Right lobe of liver (tissue), 6 donors: ENCODE results near the gene ZNF487. TPM values are rescaled to one million over a fixed set of nuclear protein-coding genes. Genes with fewer than 3 reads are reported as not detected.
"Not testable (repeated sequence)": the region's sequence is repeated elsewhere in the genome, so short reads cannot be mapped to it uniquely, and the experiment has no call there.

Experiments
- ATAC-seq, 4 donors: fragments of 200-7000 bp; cut with Tn5 transposase; one replicate each; pipeline ENCODE4 v1.9.1; 2020; ENCODE audit warnings: mild to moderate bottlenecking in 4 of 4, moderate library complexity in 4 of 4
- DNase-seq, 3 donors: peaks; one replicate each; pipeline ENCODE4 v3.0.0-alpha.2; 2020
- H3K27ac ChIP-seq, 3 donors: fragments of 200-600 bp; one replicate each; pipeline ENCODE4 v1.8.0; 2022
- H3K27me3 ChIP-seq, 2 donors: fragments of 200-600 bp; one replicate each; pipeline ENCODE4 v1.8.0; 2022
- H3K36me3 ChIP-seq, 4 donors: fragments of 200-600 bp; sonication (generic) in 1 of 4; one replicate each; pipeline versions ENCODE4 v1.5.1 to v1.8.0; 2017 to 2022; ENCODE audit warnings: control low read depth in 1 of 4
- H3K4me1 ChIP-seq, 4 donors: fragments of 200-600 bp; sonication (generic) in 1 of 4; one replicate each; pipeline versions ENCODE4 v1.5.1 to v1.8.0; 2017 to 2022; ENCODE audit warnings: control low read depth in 1 of 4
- H3K4me3 ChIP-seq, 3 donors: fragments of 200-600 bp; one replicate each; pipeline ENCODE4 v1.8.0; 2022
- H3K9me3 ChIP-seq, 4 donors: fragments of 200-600 bp; sonication (generic) in 1 of 4; one replicate each; pipeline versions ENCODE4 v1.5.1 to v1.8.0; 2017 to 2022; ENCODE audit warnings: control low read depth in 1 of 4
- CTCF ChIP-seq, 4 donors: fragments of 200-600 bp in 3 of 4; fragments of 450-650 bp in 1 of 4; IDR thresholded peaks; one replicate each; pipeline versions ENCODE4 v1.5.1 to v1.8.0; 2016 to 2022; ENCODE audit warnings: antibody characterized with exemption in 4 of 4, mild to moderate bottlenecking in 2 of 4
- POLR2A ChIP-seq: fragments of 450-650 bp; IDR thresholded peaks from one replicate; pipeline ENCODE4 v1.6.1; 2017; ENCODE audit warnings: antibody characterized with exemption, mild to moderate bottlenecking
- WGBS: methylation state at CpG from one replicate; pipeline ENCODE4 v1.1.6; 2018; ENCODE audit warnings: low coverage, low lambda C conversion rate; ENCODE audit not compliant: insufficient coverage; ENCODE audit errors: missing lambda C conversion rate; 5-methylcytosine and 5-hydroxymethylcytosine counted together
- intact Hi-C, 2 donors: fragments of 100-400 bp; cut with DNase I; formaldehyde crosslinking; loops; one replicate each; pipeline versions ENCODE4 v1.11.2 to v1.14.1; 2022
- total RNA-seq, 6 experiments: library from RNA; depleted of rRNA in 2 of 6; stranded (reverse); fragments of >200 nt in 2 of 6; fragmentation: NEBNext Ultra II Directional in 3 of 6; extraction: Animal tissue kit (Norgen Biotek cat#: 25700) in 3 of 6; gene quantifications; one replicate each; pipeline versions ENCODE4 v1.1.0 to v1.2.4, GENCODE V29; 2016 to 2023
- donor health status: DM: no; HTN: yes; CAD: no.
- donor health status: DM: no; HTN: no; CAD: no.
- donor health status: DM: no; HTN: no; CAD: no.
- donor health status: DM: no; HTN: yes; CAD: no.
- donor health status: DM: no; HTN: yes; CAD: no.

The ZNF487 gene
- total RNA-seq, 6 experiments from 2014 or later: 1.4 to 3.0 (median 1.8) TPM

- Histone ChIP-seq H3K9me3 (no peaks in the 10 kb centered on the region), H3K36me3 (no peaks in the 10 kb centered on the region), H3K4me3 (peak overlapping the region; percentile 45 to 61 (median 54)), H3K4me1 (peaks cover 0 to 11% (median 6%) of the 10 kb centered on the region in 4 donors), H3K27me3 (no peaks in the 10 kb centered on the region), H3K27ac (peak overlapping the region; percentile 93 to 100 (median 95))
- ATAC-seq (peak in 1 of 4 donors; percentile 3), DNase-seq (no peak)
- TF ChIP-seq POLR2A: no peak
- no peak for TF ChIP-seq CTCF (IDR thresholded peaks at IDR 0.05)
- 0% methylated on average over 5 of the region's 18 CpGs for WGBS
- intact Hi-C loops: no loop called here
These were observed 16.9 kb upstream of the ZNF487 start for GRCh38 chr10:43419997-43420368.

- WGBS: 2% methylated on average over 12 of the region's 63 CpGs
- TF ChIP-seq CTCF (IDR thresholded peaks at IDR 0.05): peak in 3 of 4 donors; percentile 5 to 14 (median 7)
- TF ChIP-seq POLR2A: peak; percentile 85
- Histone ChIP-seq H3K27ac (peak overlapping the region; percentile 93 to 100 (median 95)), H3K4me3 (peak overlapping the region; percentile 45 to 61 (median 54)), H3K9me3 (no peaks in the 10 kb centered on the region), H3K36me3 (no peaks in the 10 kb centered on the region), H3K4me1 (peaks cover 0 to 11% (median 6%) of the 10 kb centered on the region in 4 donors), H3K27me3 (no peaks in the 10 kb centered on the region)
- DNase-seq: peak; percentile 88 to 96 (median 95)
- intact Hi-C loops: no loop called here
- peak; percentile 90 to 96 (median 94) for ATAC-seq
These were observed 16.3 kb upstream of the ZNF487 start for GRCh38 chr10:43420369-43421200.

- WGBS: 9% methylated on average over 4 of the region's 4 CpGs
- Histone ChIP-seq H3K27me3 (no peaks in the 10 kb centered on the region), H3K9me3 (no peaks in the 10 kb centered on the region), H3K4me1 (peaks cover 0 to 11% (median 6%) of the 10 kb centered on the region in 4 donors), H3K27ac (peak overlapping the region; percentile 93 to 100 (median 95)), H3K4me3 (peak overlapping the region; percentile 45 to 61 (median 54)), H3K36me3 (no peaks in the 10 kb centered on the region)
- DNase-seq (no peak), ATAC-seq (no peak)
- TF ChIP-seq CTCF (IDR thresholded peaks at IDR 0.05): no peak
- no peak for TF ChIP-seq POLR2A
- intact Hi-C loops: no loop called here
These were observed 15.8 kb upstream of the ZNF487 start for GRCh38 chr10:43421201-43421507.

- peak overlapping the region in 1 of 3 donors; percentile 54 for H3K4me3 ChIP-seq
- no peaks in the 10 kb centered on the region for H3K36me3 ChIP-seq
- no peak for DNase-seq
- no peak for TF ChIP-seq CTCF (IDR thresholded peaks at IDR 0.05)
- TF ChIP-seq POLR2A: no peak
- H3K4me1 ChIP-seq: peaks cover 0 to 11% (median 6%) of the 10 kb centered on the region in 4 donors
- no peaks in the 10 kb centered on the region for H3K9me3 ChIP-seq
- no peaks in the 10 kb centered on the region for H3K27me3 ChIP-seq
- WGBS: 72% methylated on average over 5 of the region's 6 CpGs
- ATAC-seq: no peak
- intact Hi-C loops: no loop called here
- H3K27ac ChIP-seq: peak overlapping the region; percentile 93 to 100 (median 95)
These were observed 15.4 kb upstream of the ZNF487 start for GRCh38 chr10:43421519-43421918.

GRCh38 chr10:43421944-43422343 lies 15.0 kb upstream of the ZNF487 start:
- intact Hi-C loops, DNase-seq, H3K36me3 ChIP-seq, ATAC-seq, H3K4me3 ChIP-seq, H3K27me3 ChIP-seq, H3K9me3 ChIP-seq: not testable (repeated sequence)
- WGBS: 87% methylated on average over 3 of the region's 4 CpGs
- H3K4me1 ChIP-seq: peaks cover 0 to 11% (median 6%) of the 10 kb centered on the region in 4 donors
- peak overlapping the region in 2 of 3 donors; percentile 95 to 100 for H3K27ac ChIP-seq
